PFSK-1 (cell line): ENCODE measurements around the gene CSNK2B.

Experiments
- POLR2AphosphoS5 ChIP-seq: IDR thresholded peaks from 2 replicates; pipeline ENCODE4 v1.6.1; 2012; ENCODE audit warnings: low read depth, mild to moderate bottlenecking, control low read depth, low read length, moderate library complexity
- SIN3A ChIP-seq: IDR thresholded peaks from 2 replicates; pipeline ENCODE4 v1.6.1; 2012; ENCODE audit warnings: mild to moderate bottlenecking, low read length, moderate library complexity, borderline replicate concordance; ENCODE audit not compliant: insufficient read depth
- TAF1 ChIP-seq: IDR thresholded peaks from 2 replicates; pipeline ENCODE4 v1.6.1; 2012; ENCODE audit warnings: low read length, control low read depth, borderline replicate concordance; ENCODE audit not compliant: insufficient read depth
- TF ChIP-seq, protein P1 (sequence below), 2 experiments: IDR thresholded peaks; 2 replicates each; pipeline versions ENCODE4 v1.6.1 to v1.8.0; 2011 to 2012; ENCODE audit warnings: low read depth in 2 of 2, low read length in 2 of 2, control low read depth in 1 of 2, inconsistent platforms in 1 of 2, mild to moderate bottlenecking in 1 of 2, moderate library complexity in 1 of 2; ENCODE audit not compliant: insufficient read depth in 1 of 2

DNA sequence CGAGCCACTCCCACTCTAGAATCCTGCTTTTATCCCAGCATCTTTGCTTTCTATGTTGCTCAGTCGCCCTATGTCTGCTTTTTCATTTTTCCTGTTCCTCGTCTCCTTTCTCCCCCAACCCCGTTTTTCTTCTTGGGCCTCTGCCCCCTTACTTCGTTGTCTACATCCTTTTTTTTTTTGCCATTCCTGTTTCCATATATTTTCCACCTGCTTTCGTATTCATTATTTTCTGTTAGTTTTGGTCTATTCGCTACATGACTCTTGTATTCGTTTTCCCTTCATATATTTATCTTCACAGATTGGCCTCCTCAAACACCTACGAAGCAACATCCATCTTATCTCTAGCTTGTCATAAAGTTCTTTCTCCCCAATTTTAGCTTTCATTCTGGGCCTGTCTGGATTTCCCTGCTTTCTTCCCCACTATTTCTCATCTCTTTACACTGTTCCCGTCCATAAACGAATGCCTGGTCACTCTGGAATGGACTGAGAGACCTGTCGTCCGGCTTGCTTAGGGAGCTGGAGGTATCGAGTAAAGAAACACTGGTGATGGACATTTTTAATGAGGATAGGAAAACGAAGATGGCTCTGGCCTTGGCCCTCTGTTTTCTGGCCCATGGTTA is 44.5 kb upstream of the CSNK2B start:
- TF ChIP-seq POLR2AphosphoS5 (no peak), SIN3A (no peak), TAF1 (no peak; the same call in 1 of the 2 replicates)
- TF ChIP-seq, protein P1, sequence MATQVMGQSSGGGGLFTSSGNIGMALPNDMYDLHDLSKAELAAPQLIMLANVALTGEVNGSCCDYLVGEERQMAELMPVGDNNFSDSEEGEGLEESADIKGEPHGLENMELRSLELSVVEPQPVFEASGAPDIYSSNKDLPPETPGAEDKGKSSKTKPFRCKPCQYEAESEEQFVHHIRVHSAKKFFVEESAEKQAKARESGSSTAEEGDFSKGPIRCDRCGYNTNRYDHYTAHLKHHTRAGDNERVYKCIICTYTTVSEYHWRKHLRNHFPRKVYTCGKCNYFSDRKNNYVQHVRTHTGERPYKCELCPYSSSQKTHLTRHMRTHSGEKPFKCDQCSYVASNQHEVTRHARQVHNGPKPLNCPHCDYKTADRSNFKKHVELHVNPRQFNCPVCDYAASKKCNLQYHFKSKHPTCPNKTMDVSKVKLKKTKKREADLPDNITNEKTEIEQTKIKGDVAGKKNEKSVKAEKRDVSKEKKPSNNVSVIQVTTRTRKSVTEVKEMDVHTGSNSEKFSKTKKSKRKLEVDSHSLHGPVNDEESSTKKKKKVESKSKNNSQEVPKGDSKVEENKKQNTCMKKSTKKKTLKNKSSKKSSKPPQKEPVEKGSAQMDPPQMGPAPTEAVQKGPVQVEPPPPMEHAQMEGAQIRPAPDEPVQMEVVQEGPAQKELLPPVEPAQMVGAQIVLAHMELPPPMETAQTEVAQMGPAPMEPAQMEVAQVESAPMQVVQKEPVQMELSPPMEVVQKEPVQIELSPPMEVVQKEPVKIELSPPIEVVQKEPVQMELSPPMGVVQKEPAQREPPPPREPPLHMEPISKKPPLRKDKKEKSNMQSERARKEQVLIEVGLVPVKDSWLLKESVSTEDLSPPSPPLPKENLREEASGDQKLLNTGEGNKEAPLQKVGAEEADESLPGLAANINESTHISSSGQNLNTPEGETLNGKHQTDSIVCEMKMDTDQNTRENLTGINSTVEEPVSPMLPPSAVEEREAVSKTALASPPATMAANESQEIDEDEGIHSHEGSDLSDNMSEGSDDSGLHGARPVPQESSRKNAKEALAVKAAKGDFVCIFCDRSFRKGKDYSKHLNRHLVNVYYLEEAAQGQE (IDR thresholded peaks at IDR 0.05; ENCODE audit: insufficient read depth in 1 of 2, low read depth in 2 of 2, low read length in 2 of 2) = no peak
